GM12891 (cell line): ENCODE data around the gene ST3GAL3.

Source experiments
- DNase-seq: peaks from one replicate; pipeline ENCODE4 v3.0.0; 2011; ENCODE audit warnings: low spot score; ENCODE audit not compliant: insufficient read length
- FAIRE-seq: peaks from 2 replicates; lab custom pipeline; 2011; peaks lifted over from hg19 to GRCh38; lab: Jason Lieb, UNC
- PAX5 ChIP-seq: IDR thresholded peaks from 2 replicates; pipeline ENCODE4 v1.6.1; 2011; ENCODE audit warnings: low read length, moderate library complexity, mild to moderate bottlenecking; ENCODE audit not compliant: insufficient read depth, severe bottlenecking
- POLR2A ChIP-seq: IDR thresholded peaks from 2 replicates; pipeline ENCODE4 v1.6.1; 2011; ENCODE audit warnings: low read depth, low read length, control low read depth
- POLR2AphosphoS5 ChIP-seq: IDR thresholded peaks from 2 replicates; pipeline ENCODE4 v1.6.1; 2011; ENCODE audit warnings: low read depth, low read length, control low read depth
- POU2F2 ChIP-seq: IDR thresholded peaks from 2 replicates; pipeline ENCODE4 v1.6.1; 2011; ENCODE audit warnings: low read depth, mild to moderate bottlenecking, control low read depth, low read length, moderate library complexity
- SPI1 ChIP-seq: IDR thresholded peaks from 2 replicates; pipeline ENCODE4 v1.6.1; 2011; ENCODE audit warnings: low read depth, low read length, control low read depth
- TAF1 ChIP-seq: IDR thresholded peaks from 2 replicates; pipeline ENCODE4 v1.6.1; 2011; ENCODE audit warnings: low read depth, low read length, control low read depth

ST3GAL3 gene

GRCh38 chr1:43933386-43934100, 226.2 kb downstream of the ST3GAL3 start, which contains the start of gene ARTN:
Gene ARTN (plus strand): TSS chr1:43933801. CDS start chr1:43935657, 1,856 bp downstream.
- TF ChIP-seq POU2F2 (no peak), TAF1 (no peak), SPI1 (no peak), POLR2A (no peak), PAX5 (no peak), POLR2AphosphoS5 (no peak)
- no peak for DNase-seq
- FAIRE-seq = peak; percentile 64

GRCh38 chr1:43934101-43934985, 227.0 kb downstream of the ST3GAL3 start:
- peak; percentile 81 for DNase-seq
- TF ChIP-seq POLR2AphosphoS5 (no peak), POU2F2 (0 out of 2 replicates have a peak, but pooled peaks have one; percentile 34), POLR2A (no peak), PAX5 (no peak), SPI1 (no peak), TAF1 (no peak)
- FAIRE-seq = peak; percentile 90

GRCh38 chr1:43934986-43935324, 227.6 kb downstream of the ST3GAL3 start:
- TF ChIP-seq TAF1 (no peak), SPI1 (no peak), POU2F2 (no peak), POLR2AphosphoS5 (no peak), PAX5 (no peak), POLR2A (no peak)
- DNase-seq (no peak), FAIRE-seq (no peak)

GRCh38 chr1:43935711-43936427, 228.5 kb downstream of the ST3GAL3 start:
- FAIRE-seq (no peak), DNase-seq (no peak)
- TF ChIP-seq SPI1 (no peak), POLR2AphosphoS5 (no peak), TAF1 (no peak), PAX5 (no peak), POU2F2 (no peak), POLR2A (no peak)

GRCh38 chr1:43936431-43937151, 229.3 kb downstream of the ST3GAL3 start:
- FAIRE-seq (peak; percentile 82), DNase-seq (no peak)
- no peak for TF ChIP-seq POLR2A
- TF ChIP-seq POU2F2 = no peak

- TF ChIP-seq PAX5 (no peak), POU2F2 (no peak), POLR2AphosphoS5 (no peak), TAF1 (no peak), SPI1 (no peak), POLR2A (no peak)
- DNase-seq (no peak), FAIRE-seq (no peak)
Measured at GRCh38 chr1:43937179-43937865, 230.0 kb downstream of the ST3GAL3 start.

- FAIRE-seq = no peak
- no peak for TF ChIP-seq PAX5
- no peak for TF ChIP-seq SPI1
- no peak for TF ChIP-seq POU2F2
- TF ChIP-seq POLR2A = no peak
- no peak for TF ChIP-seq POLR2AphosphoS5
- TF ChIP-seq TAF1 = no peak
- no peak for DNase-seq
Measured at GRCh38 chr1:43938383-43938782, 231.0 kb downstream of the ST3GAL3 start.
